ENCODE results near the gene CDC6. TPM values are rescaled to one million over a fixed set of nuclear protein-coding genes. Genes with fewer than 3 reads are reported as not detected.
A peak's percentile ranks its signal among the peaks of the same experiment; 100 is the strongest.

The CDC6 gene
- total RNA-seq, 1 donor from 2014 or later, result 139 TPM

GRCh38 chr17:40347319-40348135 is 59.8 kb downstream of the CDC6 start:
- intact Hi-C loops (cut with micrococcal nuclease), result no loop called here
- no peak for DNase-seq
- peaks cover 31% of the 10 kb centered on the region for H3K36me3 Mint-ChIP-seq (ENCODE audit: low read depth)
- H3K27ac Mint-ChIP-seq, result no peak overlapping the region
- H3K9me3 Mint-ChIP-seq, result no peaks in the 10 kb centered on the region
- no peak overlapping the region for H3K4me3 Mint-ChIP-seq
- no peaks in the 10 kb centered on the region for H3K27me3 Mint-ChIP-seq
- peaks cover 41% of the 10 kb centered on the region for H3K4me1 Mint-ChIP-seq

- intact Hi-C loops (cut with micrococcal nuclease), result no loop called here
These were observed 60.4 kb downstream of the CDC6 start for GRCh38 chr17:40348136-40348504.

GRCh38 chr17:40348562-40349476 is 61.1 kb downstream of the CDC6 start:
- H3K4me1 Mint-ChIP-seq, result peaks cover 35% of the 10 kb centered on the region
- H3K27ac Mint-ChIP-seq, result peak overlapping the region; percentile 53
- H3K9me3 Mint-ChIP-seq, result no peaks in the 10 kb centered on the region
- no peak for DNase-seq
- intact Hi-C loops (cut with micrococcal nuclease), result no loop called here
- H3K36me3 Mint-ChIP-seq (ENCODE audit: low read depth), result peaks cover 23% of the 10 kb centered on the region
- H3K27me3 Mint-ChIP-seq, result no peaks in the 10 kb centered on the region
- no peak overlapping the region for H3K4me3 Mint-ChIP-seq

More at GRCh38 chr17:40348136-40348504, 60.4 kb downstream of the CDC6 start:
- Mint-ChIP-seq H3K9me3 (no peaks in the 10 kb centered on the region), H3K4me1 (peaks cover 37% of the 10 kb centered on the region), H3K27me3 (no peaks in the 10 kb centered on the region), H3K27ac (peak overlapping the region; percentile 5), H3K36me3 (ENCODE audit: low read depth) (peaks cover 28% of the 10 kb centered on the region), H3K4me3 (no peak overlapping the region)
- DNase-seq, result no peak

- Mint-ChIP-seq H3K4me1 (peaks cover 30% of the 10 kb centered on the region), H3K36me3 (ENCODE audit: low read depth) (peaks cover 26% of the 10 kb centered on the region), H3K9me3 (no peaks in the 10 kb centered on the region), H3K27ac (peak overlapping the region; percentile 53), H3K4me3 (no peak overlapping the region), H3K27me3 (no peaks in the 10 kb centered on the region)
- DNase-seq, result no peak
- intact Hi-C loops (cut with micrococcal nuclease), result no loop called here
These were observed 61.8 kb downstream of the CDC6 start for GRCh38 chr17:40349477-40349894.

GRCh38 chr17:40349895-40350688 is 62.4 kb downstream of the CDC6 start:
- no peak overlapping the region for H3K27ac Mint-ChIP-seq
- H3K36me3 Mint-ChIP-seq (ENCODE audit: low read depth), result peaks cover 27% of the 10 kb centered on the region
- H3K9me3 Mint-ChIP-seq, result no peaks in the 10 kb centered on the region
- intact Hi-C loops (cut with micrococcal nuclease), result no loop called here
- H3K27me3 Mint-ChIP-seq, result no peaks in the 10 kb centered on the region
- H3K4me3 Mint-ChIP-seq, result no peak overlapping the region
- DNase-seq, result no peak
- peaks cover 26% of the 10 kb centered on the region for H3K4me1 Mint-ChIP-seq

- no peaks in the 10 kb centered on the region for H3K9me3 Mint-ChIP-seq
- H3K4me1 Mint-ChIP-seq, result peaks cover 23% of the 10 kb centered on the region
- H3K4me3 Mint-ChIP-seq, result no peak overlapping the region
- intact Hi-C loops (cut with micrococcal nuclease), result no loop called here
- DNase-seq, result no peak
- peaks cover 30% of the 10 kb centered on the region for H3K36me3 Mint-ChIP-seq (ENCODE audit: low read depth)
- H3K27ac Mint-ChIP-seq, result no peak overlapping the region
- H3K27me3 Mint-ChIP-seq, result no peaks in the 10 kb centered on the region
These were observed 63.1 kb downstream of the CDC6 start for GRCh38 chr17:40350689-40351358.

GRCh38 chr17:40351359-40352236 is 63.9 kb downstream of the CDC6 start:
- no peak overlapping the region for H3K4me3 Mint-ChIP-seq
- no peak overlapping the region for H3K27ac Mint-ChIP-seq
- no peak for DNase-seq

GRCh38 chr17:40352237-40352778 is 64.6 kb downstream of the CDC6 start:
- H3K4me1 Mint-ChIP-seq, result peaks cover 17% of the 10 kb centered on the region
- peaks cover 30% of the 10 kb centered on the region for H3K36me3 Mint-ChIP-seq (ENCODE audit: low read depth)
- H3K27ac Mint-ChIP-seq, result no peak overlapping the region
- DNase-seq, result no peak
- intact Hi-C loops (cut with micrococcal nuclease), result no loop called here
- H3K9me3 Mint-ChIP-seq, result no peaks in the 10 kb centered on the region
- H3K4me3 Mint-ChIP-seq, result no peak overlapping the region
- H3K27me3 Mint-ChIP-seq, result no peaks in the 10 kb centered on the region

More at GRCh38 chr17:40351359-40352236, 63.9 kb downstream of the CDC6 start:
- peaks cover 30% of the 10 kb centered on the region for H3K36me3 Mint-ChIP-seq (ENCODE audit: low read depth)
- H3K9me3 Mint-ChIP-seq, result no peaks in the 10 kb centered on the region
- H3K27me3 Mint-ChIP-seq, result no peaks in the 10 kb centered on the region
- H3K4me1 Mint-ChIP-seq, result peaks cover 19% of the 10 kb centered on the region
- intact Hi-C loops (cut with micrococcal nuclease), result no loop called here

- no peak for DNase-seq
- Mint-ChIP-seq H3K4me1 (peaks cover 15% of the 10 kb centered on the region), H3K36me3 (ENCODE audit: low read depth) (peaks cover 32% of the 10 kb centered on the region), H3K27ac (no peak overlapping the region), H3K4me3 (no peak overlapping the region), H3K9me3 (no peaks in the 10 kb centered on the region), H3K27me3 (no peaks in the 10 kb centered on the region)
- intact Hi-C loops (cut with micrococcal nuclease), result no loop called here
These were observed 65.2 kb downstream of the CDC6 start for GRCh38 chr17:40352779-40353394.
